ENCODE results near the gene MEX3D.
A peak's percentile ranks its signal among the peaks of the same experiment; 100 is the strongest.

MEX3D gene

GRCh38 chr19:1566392-1567115 lies 1.6 kb downstream of the MEX3D start:
- Histone ChIP-seq H3K9ac (no peak overlapping the region), H3K36me3 (ENCODE audit: control insufficient read depth, insufficient read depth, low read length) (no peaks in the 10 kb centered on the region), H3K79me2 (no peaks in the 10 kb centered on the region), H3K27me3 (ENCODE audit: control insufficient read depth, insufficient read depth, low read length) (no peaks in the 10 kb centered on the region), H3K27ac (no peak overlapping the region), H2AFZ (peak overlapping the region; percentile 85), H3K9me3 (ENCODE audit: control insufficient read depth, low read length) (no peaks in the 10 kb centered on the region), H3K4me1 (no peaks in the 10 kb centered on the region), H3K4me3 (ENCODE audit: low read depth, low read length) (peak overlapping the region; percentile 62), H3K4me2 (ENCODE audit: low read length) (peak overlapping the region; percentile 92)
- TF ChIP-seq CTCF (IDR thresholded peaks at IDR 0.05): no peak

DNA sequence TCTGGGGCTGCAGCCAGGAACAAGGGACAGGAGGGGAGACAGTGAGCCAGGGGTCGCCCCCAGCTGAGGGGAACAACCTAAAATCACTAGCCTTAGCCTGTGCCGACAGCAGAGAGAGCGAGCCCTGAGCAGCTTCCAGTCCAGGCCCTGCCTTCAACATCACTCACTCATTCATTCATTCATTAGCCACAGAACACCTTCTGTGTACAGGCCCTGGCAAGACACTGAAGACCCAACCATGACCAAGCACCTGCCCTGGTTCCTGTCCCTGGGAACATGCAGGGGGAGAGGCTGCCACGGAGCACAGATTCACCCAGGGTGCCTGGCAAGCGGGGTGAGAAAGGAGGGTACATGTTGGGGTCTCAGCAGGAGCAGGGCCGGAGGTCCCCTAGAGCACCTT lies 4.9 kb downstream of the MEX3D start:
- H2AFZ ChIP-seq: no peak overlapping the region
- no peaks in the 10 kb centered on the region for H3K27me3 ChIP-seq (ENCODE audit: control insufficient read depth, insufficient read depth, low read length)
- no peak overlapping the region for H3K27ac ChIP-seq
- no peak for TF ChIP-seq CTCF (IDR thresholded peaks at IDR 0.05)
- H3K4me1 ChIP-seq: no peaks in the 10 kb centered on the region
- H3K9ac ChIP-seq: no peak overlapping the region
- no peaks in the 10 kb centered on the region for H3K79me2 ChIP-seq
- no peaks in the 10 kb centered on the region for H3K9me3 ChIP-seq (ENCODE audit: control insufficient read depth, low read length)
- no peak overlapping the region for H3K4me3 ChIP-seq (ENCODE audit: low read depth, low read length)
- no peak overlapping the region for H3K4me2 ChIP-seq (ENCODE audit: low read length)
- H3K36me3 ChIP-seq (ENCODE audit: control insufficient read depth, insufficient read depth, low read length): no peaks in the 10 kb centered on the region

- Histone ChIP-seq H3K79me2 (no peaks in the 10 kb centered on the region), H3K9me3 (ENCODE audit: control insufficient read depth, low read length) (no peaks in the 10 kb centered on the region), H3K4me3 (ENCODE audit: low read depth, low read length) (no peak overlapping the region), H3K36me3 (ENCODE audit: control insufficient read depth, insufficient read depth, low read length) (no peaks in the 10 kb centered on the region), H3K27me3 (ENCODE audit: control insufficient read depth, insufficient read depth, low read length) (no peaks in the 10 kb centered on the region), H3K9ac (no peak overlapping the region), H3K4me1 (no peaks in the 10 kb centered on the region), H3K4me2 (ENCODE audit: low read length) (no peak overlapping the region), H2AFZ (no peak overlapping the region), H3K27ac (no peak overlapping the region)
- no peak for TF ChIP-seq CTCF (IDR thresholded peaks at IDR 0.05)
These were observed 6.8 kb downstream of the MEX3D start for GRCh38 chr19:1561236-1561842.

DNA sequence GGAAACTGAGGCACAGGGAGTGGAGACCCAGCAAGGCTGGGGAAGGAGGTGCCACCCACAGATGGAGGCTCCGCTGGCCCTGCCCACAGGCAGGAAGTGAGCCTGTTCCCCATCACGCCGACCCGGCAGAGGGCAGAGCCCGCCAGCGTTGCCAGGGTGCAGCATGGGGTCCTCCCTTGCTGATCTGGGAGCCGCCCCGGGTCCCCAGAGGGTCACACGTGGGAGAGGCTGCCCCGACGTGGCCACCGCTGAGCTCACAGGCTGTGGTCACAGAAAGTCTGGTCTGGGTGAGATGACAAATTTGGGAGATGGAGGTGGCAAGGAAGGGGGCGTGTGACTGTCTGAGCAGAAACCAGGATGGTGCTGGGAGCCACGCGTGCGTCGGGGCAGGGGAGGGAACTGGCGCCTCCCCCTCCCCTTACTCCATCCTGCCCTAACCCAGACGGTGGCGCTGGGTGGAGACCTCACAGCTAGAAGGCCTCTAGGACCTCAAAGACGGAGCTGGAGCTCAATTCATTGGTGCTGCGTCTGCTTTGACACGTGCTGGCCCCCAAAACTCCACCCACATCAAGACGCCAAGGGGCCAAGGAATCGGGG lies 7.7 kb downstream of the MEX3D start:
- no peaks in the 10 kb centered on the region for H3K4me1 ChIP-seq
- no peak overlapping the region for H3K27ac ChIP-seq
- no peaks in the 10 kb centered on the region for H3K27me3 ChIP-seq (ENCODE audit: control insufficient read depth, insufficient read depth, low read length)
- H2AFZ ChIP-seq: no peak overlapping the region
- no peak overlapping the region for H3K4me2 ChIP-seq (ENCODE audit: low read length)
- TF ChIP-seq CTCF (IDR thresholded peaks at IDR 0.05): no peak
- H3K9ac ChIP-seq: no peak overlapping the region
- no peak overlapping the region for H3K4me3 ChIP-seq (ENCODE audit: low read depth, low read length)
- no peaks in the 10 kb centered on the region for H3K9me3 ChIP-seq (ENCODE audit: control insufficient read depth, low read length)
- no peaks in the 10 kb centered on the region for H3K79me2 ChIP-seq
- H3K36me3 ChIP-seq (ENCODE audit: control insufficient read depth, insufficient read depth, low read length): no peaks in the 10 kb centered on the region
